GM12891 (cell line): Measurements from ENCODE around the gene CAMTA1.

ENCODE experiments used
- DNase-seq: peaks from one replicate; pipeline ENCODE4 v3.0.0; 2011; ENCODE audit warnings: low spot score; ENCODE audit not compliant: insufficient read length
- FAIRE-seq: peaks from 2 replicates; lab custom pipeline; 2011; peaks lifted over from hg19 to GRCh38; lab: Jason Lieb, UNC
- PAX5 ChIP-seq: IDR thresholded peaks from 2 replicates; pipeline ENCODE4 v1.6.1; 2011; ENCODE audit warnings: low read length, moderate library complexity, mild to moderate bottlenecking; ENCODE audit not compliant: insufficient read depth, severe bottlenecking
- POLR2A ChIP-seq: IDR thresholded peaks from 2 replicates; pipeline ENCODE4 v1.6.1; 2011; ENCODE audit warnings: low read depth, low read length, control low read depth
- POLR2AphosphoS5 ChIP-seq: IDR thresholded peaks from 2 replicates; pipeline ENCODE4 v1.6.1; 2011; ENCODE audit warnings: low read depth, low read length, control low read depth
- POU2F2 ChIP-seq: IDR thresholded peaks from 2 replicates; pipeline ENCODE4 v1.6.1; 2011; ENCODE audit warnings: low read depth, mild to moderate bottlenecking, control low read depth, low read length, moderate library complexity
- SPI1 ChIP-seq: IDR thresholded peaks from 2 replicates; pipeline ENCODE4 v1.6.1; 2011; ENCODE audit warnings: low read depth, low read length, control low read depth
- TAF1 ChIP-seq: IDR thresholded peaks from 2 replicates; pipeline ENCODE4 v1.6.1; 2011; ENCODE audit warnings: low read depth, low read length, control low read depth

CAMTA1 gene

GRCh38 chr1:7076117-7076516 is 290.9 kb downstream of the CAMTA1 start:
- DNase-seq: no peak
- TF ChIP-seq POLR2A (no peak), POLR2AphosphoS5 (no peak), SPI1 (no peak), POU2F2 (no peak), PAX5 (no peak), TAF1 (no peak)

GRCh38 chr1:7076572-7076971 is 291.3 kb downstream of the CAMTA1 start:
- DNase-seq (no peak), FAIRE-seq (no peak)
- TF ChIP-seq POLR2A: no peak
- no peak for TF ChIP-seq POU2F2

More at GRCh38 chr1:7076117-7076516, 290.9 kb downstream of the CAMTA1 start:
- no peak for FAIRE-seq

GRCh38 chr1:7077136-7077535 is 291.9 kb downstream of the CAMTA1 start:
- DNase-seq (no peak), FAIRE-seq (no peak)
- no peak for TF ChIP-seq POLR2A

GRCh38 chr1:7077970-7078369 is 292.7 kb downstream of the CAMTA1 start:
- TF ChIP-seq PAX5 (no peak), POLR2AphosphoS5 (no peak), POLR2A (no peak), SPI1 (no peak)
- DNase-seq (no peak), FAIRE-seq (no peak)

- FAIRE-seq: no peak
- TF ChIP-seq TAF1 (no peak), SPI1 (no peak), POLR2A (no peak), POLR2AphosphoS5 (no peak), POU2F2 (no peak), PAX5 (no peak)
- DNase-seq: no peak
Measured at GRCh38 chr1:7079637-7080036, 294.4 kb downstream of the CAMTA1 start.

- FAIRE-seq (no peak), DNase-seq (no peak)
- no peak for TF ChIP-seq SPI1
- no peak for TF ChIP-seq PAX5
- TF ChIP-seq POLR2AphosphoS5: no peak
- no peak for TF ChIP-seq POLR2A
- TF ChIP-seq TAF1: no peak
- no peak for TF ChIP-seq POU2F2
Measured at GRCh38 chr1:7084232-7084894, 299.1 kb downstream of the CAMTA1 start.

GRCh38 chr1:7085521-7085920 is 300.3 kb downstream of the CAMTA1 start:
- TF ChIP-seq TAF1 (no peak), PAX5 (no peak), POU2F2 (no peak), POLR2AphosphoS5 (no peak)
- FAIRE-seq (no peak), DNase-seq (no peak)

- TF ChIP-seq TAF1 (no peak), POLR2AphosphoS5 (no peak), POLR2A (no peak), PAX5 (no peak), SPI1 (no peak), POU2F2 (no peak)
- FAIRE-seq: no peak
Measured at GRCh38 chr1:7086106-7086505, 300.9 kb downstream of the CAMTA1 start.

GRCh38 chr1:7087888-7088287 is 302.6 kb downstream of the CAMTA1 start:
- DNase-seq: no peak

More at GRCh38 chr1:7086106-7086505, 300.9 kb downstream of the CAMTA1 start:
- DNase-seq: no peak

GRCh38 chr1:7089497-7089896 is 304.2 kb downstream of the CAMTA1 start:
- no peak for FAIRE-seq
- TF ChIP-seq POLR2AphosphoS5 (no peak), POU2F2 (no peak), POLR2A (no peak), PAX5 (no peak), SPI1 (no peak), TAF1 (no peak)
- no peak for DNase-seq

More at GRCh38 chr1:7087888-7088287, 302.6 kb downstream of the CAMTA1 start:
- no peak for FAIRE-seq
- TF ChIP-seq TAF1: no peak
- no peak for TF ChIP-seq POU2F2
- TF ChIP-seq POLR2A: no peak
- no peak for TF ChIP-seq SPI1
- TF ChIP-seq PAX5: no peak
- no peak for TF ChIP-seq POLR2AphosphoS5

- TF ChIP-seq POU2F2 (no peak), POLR2A (no peak), POLR2AphosphoS5 (no peak), SPI1 (no peak), PAX5 (no peak), TAF1 (no peak)
- FAIRE-seq (no peak), DNase-seq (no peak)
Measured at GRCh38 chr1:7093297-7093696, 308.0 kb downstream of the CAMTA1 start.
